Thymus (tissue), 11 donors: ENCODE measurements around the gene ABAT. TPM values are rescaled to one million over a fixed set of nuclear protein-coding genes. Genes with fewer than 3 reads are reported as not detected.

Experiments
- DNase-seq, 9 donors: peaks; one replicate each; pipeline ENCODE4 v3.0.0-alpha.2; 2013; ENCODE audit warnings: low spot score in 9 of 9, low read depth in 6 of 9, missing footprints in 1 of 9
- H3K27ac ChIP-seq, 2 donors: one replicate each; pipeline ENCODE4 v1.5.1; 2013; ENCODE audit warnings: control low read depth in 1 of 2, low read depth in 1 of 2, low read length in 1 of 2, mild to moderate bottlenecking in 1 of 2, moderate library complexity in 1 of 2
- H3K27me3 ChIP-seq, 2 donors: one replicate each; pipeline ENCODE4 v1.5.1; 2013; ENCODE audit warnings: low read length in 1 of 2; ENCODE audit not compliant: control insufficient read depth in 2 of 2, insufficient read depth in 1 of 2
- H3K36me3 ChIP-seq, 2 donors: one replicate each; pipeline ENCODE4 v1.5.1; 2013; ENCODE audit warnings: low read length in 1 of 2, mild to moderate bottlenecking in 1 of 2, moderate library complexity in 1 of 2; ENCODE audit not compliant: control insufficient read depth in 2 of 2, insufficient read depth in 2 of 2
- H3K4me1 ChIP-seq, 2 donors: one replicate each; pipeline ENCODE4 v1.5.1; 2013; ENCODE audit warnings: low read length in 2 of 2; ENCODE audit not compliant: control insufficient read depth in 2 of 2, insufficient read depth in 2 of 2
- H3K4me3 ChIP-seq, 2 donors: one replicate each; pipeline ENCODE4 v1.5.1; 2013; ENCODE audit warnings: low read length in 2 of 2, control low read depth in 1 of 2, mild to moderate bottlenecking in 1 of 2
- H3K9me3 ChIP-seq, 2 donors: one replicate each; pipeline ENCODE4 v1.5.1; 2013; ENCODE audit warnings: low read length in 1 of 2, mild to moderate bottlenecking in 1 of 2; ENCODE audit not compliant: control insufficient read depth in 2 of 2, insufficient read depth in 1 of 2
- WGBS: extraction: QIAGEN DNeasy Blood & Tissue Kit; methylation state at CpG from one replicate; pipeline ENCODE4 v1.1.7; 2013; 5-methylcytosine and 5-hydroxymethylcytosine counted together
- polyA plus RNA-seq: library from polyadenylated mRNA; stranded (reverse); fragments of 200-250 nt; gene quantifications from one replicate; pipeline ENCODE4 v1.2.3, GENCODE V29; 2013
- total RNA-seq: library from RNA; stranded (reverse); fragments of 120-200 nt; gene quantifications from one replicate; pipeline ENCODE4 v1.2.4, GENCODE V29; 2013
- donor health status: healthy.

Gene ABAT
- total and polyA plus RNA-seq, 2 donors = 3.4 to 8.6 TPM

DNA sequence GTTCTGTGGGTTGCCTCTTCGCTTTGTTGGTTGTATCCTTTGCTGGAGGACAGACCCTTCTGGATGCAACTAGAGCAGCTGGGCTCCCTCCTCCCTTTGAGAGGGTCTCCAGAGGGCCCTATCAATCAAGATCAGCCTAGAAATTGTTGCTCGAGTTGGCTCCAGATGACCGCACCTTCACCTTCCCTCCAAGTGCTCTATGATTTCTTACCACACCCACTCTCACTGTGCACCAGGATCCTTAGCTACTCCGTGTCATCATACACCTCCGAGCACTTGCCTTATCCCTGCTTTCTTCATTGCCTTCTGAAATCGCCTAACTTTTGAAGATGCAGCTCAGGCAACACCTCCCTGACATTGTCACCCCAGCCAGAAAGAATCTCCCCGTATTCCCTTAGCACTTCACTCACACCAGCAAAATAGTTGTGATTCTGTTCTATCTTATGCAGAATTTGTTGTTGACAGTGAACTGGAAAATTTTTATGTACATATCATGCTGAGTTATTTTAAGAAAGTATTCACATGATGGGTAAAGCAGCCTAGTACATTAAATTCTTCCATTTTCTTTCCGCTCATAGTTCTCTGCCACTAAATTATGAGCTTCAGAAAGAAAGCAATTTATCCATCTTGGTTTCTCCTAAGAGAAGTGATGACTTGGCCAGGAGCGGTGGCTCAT, 52.9 kb downstream of the ABAT start:
- Histone ChIP-seq H3K27me3 (no peaks in the 10 kb centered on the region), H3K36me3 (no peaks in the 10 kb centered on the region), H3K4me3 (no peak overlapping the region), H3K4me1 (no peaks in the 10 kb centered on the region), H3K9me3 (no peaks in the 10 kb centered on the region), H3K27ac (no peak overlapping the region)
- no peak for DNase-seq
- WGBS = 95% methylated on average over 9 of the region's 9 CpGs

DNA sequence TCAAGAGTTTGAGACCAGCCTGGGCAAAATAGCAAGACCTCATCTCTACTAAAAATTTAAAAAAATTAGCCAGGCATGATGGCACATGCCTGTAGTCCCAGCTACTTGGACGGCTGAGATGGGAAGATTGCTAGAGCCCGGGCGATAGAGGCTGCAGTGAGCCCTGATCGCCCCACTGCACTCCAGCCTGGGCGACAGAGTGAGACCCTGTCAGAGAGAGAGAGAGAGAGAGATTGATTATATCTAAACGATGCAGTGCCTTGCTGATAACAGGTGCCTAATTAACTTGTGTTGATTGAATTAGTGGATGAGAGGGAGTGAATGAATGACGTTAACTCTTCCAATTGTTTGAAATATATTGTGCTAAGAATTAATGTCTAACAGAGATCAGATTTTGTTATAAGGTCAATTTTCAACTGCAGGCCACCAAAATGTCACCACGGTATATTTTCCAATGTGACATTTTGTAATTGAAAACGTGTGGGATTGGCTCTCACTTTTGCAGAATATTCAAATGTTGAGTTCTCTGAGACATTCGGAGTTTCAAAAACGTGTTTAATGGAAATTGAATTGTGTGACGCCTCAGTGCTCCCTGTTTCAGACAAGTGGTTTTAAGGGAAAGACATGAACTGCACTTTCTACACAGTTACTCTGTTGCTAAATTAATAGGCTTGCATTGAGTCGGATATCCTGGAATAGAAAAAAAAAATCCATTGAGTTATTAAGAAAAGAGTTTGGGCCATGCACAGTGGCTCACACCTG, 53.6 kb downstream of the ABAT start:
- no peaks in the 10 kb centered on the region for H3K4me1 ChIP-seq
- WGBS = 86% methylated on average over 13 of the region's 13 CpGs
- no peaks in the 10 kb centered on the region for H3K36me3 ChIP-seq
- no peak for DNase-seq
- H3K4me3 ChIP-seq = no peak overlapping the region
- no peaks in the 10 kb centered on the region for H3K27me3 ChIP-seq
- no peaks in the 10 kb centered on the region for H3K9me3 ChIP-seq
- no peak overlapping the region for H3K27ac ChIP-seq

DNA sequence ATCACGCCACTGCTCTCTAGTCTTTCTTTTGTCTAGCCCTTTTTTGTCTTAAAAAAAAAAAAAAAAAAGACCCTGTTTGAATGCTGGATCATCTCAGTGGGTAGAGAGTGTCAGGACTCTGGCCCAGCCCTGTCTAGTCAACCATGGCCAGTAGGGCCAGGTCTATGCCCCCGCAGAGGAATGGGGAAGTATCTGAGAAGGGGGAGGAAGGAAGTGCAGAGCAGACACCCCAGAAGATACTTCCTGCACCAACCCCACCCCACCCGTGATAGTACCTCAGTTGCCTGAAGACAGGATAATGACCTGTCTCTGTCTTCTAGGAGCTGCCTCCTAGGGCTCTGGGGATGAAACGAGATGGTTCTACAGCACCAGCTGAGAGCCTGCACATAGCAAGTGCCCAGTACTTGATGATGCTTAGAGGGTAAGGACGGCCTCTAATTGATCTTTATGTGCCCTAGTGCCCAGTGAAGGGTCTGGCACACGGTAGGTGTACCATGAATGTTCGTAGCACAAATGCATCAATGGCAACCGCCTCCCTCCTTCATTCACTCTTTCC, 55.4 kb downstream of the ABAT start:
- DNase-seq = no peak
- Histone ChIP-seq H3K4me1 (no peaks in the 10 kb centered on the region), H3K27ac (no peak overlapping the region), H3K9me3 (no peaks in the 10 kb centered on the region), H3K4me3 (no peak overlapping the region), H3K27me3 (no peaks in the 10 kb centered on the region), H3K36me3 (no peaks in the 10 kb centered on the region)
- 72% methylated on average over 8 of the region's 8 CpGs for WGBS

DNA sequence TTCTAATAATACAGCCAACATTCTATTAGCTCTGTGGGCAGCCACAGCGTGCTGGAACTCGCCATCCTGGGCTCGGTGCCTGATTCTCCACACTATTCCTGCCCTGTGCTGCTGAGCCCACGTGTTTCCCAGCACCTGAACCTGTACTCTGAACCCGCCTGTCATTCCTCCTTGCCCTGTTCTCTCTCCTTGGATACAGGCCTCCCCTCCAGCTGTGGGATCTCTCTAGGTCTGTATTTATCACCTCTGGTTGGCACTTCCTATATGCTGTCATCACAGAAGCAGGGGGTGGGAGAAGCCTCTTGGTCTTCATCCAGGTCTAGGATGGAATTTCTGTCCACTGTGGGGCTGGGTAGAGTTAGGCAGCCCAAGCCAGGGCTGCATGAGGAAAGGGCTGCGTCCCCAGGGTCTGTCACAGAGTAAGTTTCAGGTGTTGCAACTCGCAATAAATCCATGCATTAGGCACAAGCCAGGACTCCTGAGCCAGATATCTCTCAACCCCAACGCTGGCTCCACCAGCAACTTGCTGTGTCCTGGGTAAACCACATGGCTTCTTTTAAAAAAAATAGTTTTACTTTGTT, 56.0 kb downstream of the ABAT start:
- WGBS = 89% methylated on average over 8 of the region's 8 CpGs
- no peaks in the 10 kb centered on the region for H3K27me3 ChIP-seq
- H3K27ac ChIP-seq = no peak overlapping the region
- H3K4me1 ChIP-seq = no peaks in the 10 kb centered on the region
- no peak for DNase-seq
- no peaks in the 10 kb centered on the region for H3K9me3 ChIP-seq
- no peaks in the 10 kb centered on the region for H3K36me3 ChIP-seq
- no peak overlapping the region for H3K4me3 ChIP-seq

DNA sequence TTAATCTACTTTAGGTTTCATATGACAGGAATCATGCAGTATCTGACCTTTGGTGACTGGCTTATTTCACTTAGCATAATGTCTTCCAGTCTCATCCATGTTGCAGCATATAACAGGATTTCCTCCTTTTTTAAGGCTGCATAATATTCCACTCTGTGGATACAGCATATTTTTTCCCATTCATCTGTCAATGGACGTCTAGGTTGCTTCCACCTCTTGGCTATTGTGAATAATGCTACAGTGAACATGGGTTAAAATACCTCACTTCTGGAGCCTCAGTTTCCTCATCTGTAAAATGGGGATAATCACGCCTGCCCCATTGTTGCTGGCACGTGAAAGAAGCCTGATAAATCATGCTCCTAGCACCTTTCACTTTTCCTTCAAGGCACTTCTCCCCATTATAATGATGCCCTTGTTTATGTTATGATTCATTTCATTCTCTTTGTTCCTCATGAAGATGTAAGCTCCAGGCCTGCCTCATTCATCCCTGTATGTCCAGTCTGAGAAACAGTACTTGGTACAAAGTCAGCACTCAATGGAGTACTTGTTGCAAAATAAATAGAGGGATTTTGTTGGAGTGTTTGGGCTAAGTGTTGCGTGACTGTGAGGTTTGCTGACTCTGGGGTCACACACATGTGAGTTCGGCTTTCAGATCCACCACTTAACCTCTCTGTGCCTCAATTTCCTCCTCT, 59.6 kb downstream of the ABAT start:
- WGBS = 98% methylated on average over 5 of the region's 5 CpGs
- no peaks in the 10 kb centered on the region for H3K9me3 ChIP-seq
- no peak overlapping the region for H3K4me3 ChIP-seq
- H3K36me3 ChIP-seq = no peaks in the 10 kb centered on the region
- H3K4me1 ChIP-seq = no peaks in the 10 kb centered on the region
- H3K27me3 ChIP-seq = no peaks in the 10 kb centered on the region
- DNase-seq = no peak
- no peak overlapping the region for H3K27ac ChIP-seq

DNA sequence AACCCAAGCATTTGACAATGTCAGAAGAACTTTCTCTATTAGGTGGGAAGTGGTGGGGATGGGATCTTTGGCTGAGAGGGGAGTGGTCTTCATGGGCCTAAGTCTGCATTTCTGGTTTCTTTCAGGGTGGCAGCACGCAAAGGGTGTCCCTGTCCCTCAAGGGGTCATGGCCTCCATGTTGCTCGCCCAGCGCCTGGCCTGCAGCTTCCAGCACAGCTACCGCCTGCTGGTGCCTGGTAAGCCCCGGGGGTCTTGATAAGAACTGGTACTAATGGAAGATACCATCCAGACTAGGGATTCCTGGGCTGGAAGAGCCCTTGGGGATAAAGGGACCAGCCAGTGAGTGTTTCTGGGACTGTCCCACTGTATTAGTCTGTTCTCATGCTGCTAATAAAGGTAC, 61.2 kb downstream of the ABAT start:
- WGBS = 97% methylated on average over 5 of the region's 5 CpGs
- H3K9me3 ChIP-seq = no peaks in the 10 kb centered on the region
- no peaks in the 10 kb centered on the region for H3K4me1 ChIP-seq
- H3K27me3 ChIP-seq = no peaks in the 10 kb centered on the region
- peak overlapping the region in 1 of 2 donors; percentile 13 for H3K27ac ChIP-seq
- H3K4me3 ChIP-seq = no peak overlapping the region
- no peak for DNase-seq
- H3K36me3 ChIP-seq = no peaks in the 10 kb centered on the region

DNA sequence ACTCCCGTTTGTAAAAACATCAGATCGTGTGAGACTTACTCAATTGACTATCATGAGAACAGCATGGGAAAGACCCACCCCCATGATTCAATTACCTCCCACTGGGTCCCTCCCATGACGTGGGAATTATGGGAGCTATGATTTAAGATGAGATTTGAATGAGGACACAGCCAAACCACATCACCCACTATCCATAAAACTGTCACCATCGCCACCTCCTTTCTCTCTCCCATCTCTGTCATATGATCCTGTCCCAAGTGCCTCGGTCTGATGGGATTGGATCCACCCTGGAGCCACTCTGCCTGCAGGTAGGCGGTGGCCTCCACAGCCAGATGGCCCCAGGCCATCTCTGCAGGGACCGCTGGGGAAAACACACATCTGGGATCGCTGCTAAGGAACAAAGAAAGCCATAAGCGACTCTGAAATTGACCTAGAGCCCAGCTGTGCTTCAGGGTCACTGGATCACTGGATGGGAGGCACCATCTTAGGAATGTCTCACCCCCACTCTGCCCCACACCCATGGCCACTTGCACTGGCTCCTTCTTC, 61.8 kb downstream of the ABAT start:
- Histone ChIP-seq H3K9me3 (no peaks in the 10 kb centered on the region), H3K27ac (no peak overlapping the region), H3K4me1 (no peaks in the 10 kb centered on the region), H3K4me3 (no peak overlapping the region), H3K36me3 (no peaks in the 10 kb centered on the region), H3K27me3 (no peaks in the 10 kb centered on the region)
- WGBS = 85% methylated on average over 9 of the region's 9 CpGs
- no peak for DNase-seq

DNA sequence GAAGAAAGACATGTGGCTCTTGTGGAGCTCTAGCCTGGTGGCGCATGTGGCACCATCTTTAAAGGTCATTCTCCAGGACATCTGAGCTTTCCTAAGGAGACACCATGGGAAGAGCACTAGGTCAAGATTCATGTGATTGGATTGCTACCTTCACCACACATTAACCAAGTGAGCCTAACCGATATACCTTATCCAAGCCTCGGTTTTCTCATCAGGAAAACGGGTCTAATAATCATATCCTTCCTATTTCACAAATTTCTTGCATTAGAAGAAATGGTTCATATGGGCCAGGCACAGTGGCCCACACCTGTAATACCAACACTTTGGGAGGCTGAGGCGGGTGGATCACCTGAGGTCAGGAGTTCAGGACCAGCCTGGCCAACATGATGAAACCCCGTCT, 64.7 kb downstream of the ABAT start:
- H3K27ac ChIP-seq = no peak overlapping the region
- H3K36me3 ChIP-seq = no peaks in the 10 kb centered on the region
- H3K4me1 ChIP-seq = no peaks in the 10 kb centered on the region
- WGBS = 90% methylated on average over 6 of the region's 6 CpGs
- H3K9me3 ChIP-seq = no peaks in the 10 kb centered on the region
- no peak for DNase-seq
- H3K4me3 ChIP-seq = no peak overlapping the region
- no peaks in the 10 kb centered on the region for H3K27me3 ChIP-seq
